Left ventricle myocardium superior (tissue), 1 donor: ENCODE measurements around the gene AOC2. TPM values are rescaled to one million over a fixed set of nuclear protein-coding genes. Genes with fewer than 3 reads are reported as not detected.

Experiments used
- ATAC-seq: fragments of 200-7000 bp; cut with Tn5 transposase; one replicate; pipeline ENCODE4 v1.9.1; 2020; ENCODE audit warnings: mild to moderate bottlenecking, moderate library complexity
- DNase-seq: peaks from one replicate; pipeline ENCODE4 v3.0.0-alpha.2; 2020
- intact Hi-C: fragments of 100-400 bp; cut with micrococcal nuclease; formaldehyde crosslinking; loops from one replicate; pipeline ENCODE4 v1.11.0; 2022
- total RNA-seq: library from RNA; stranded (reverse); fragmentation: NEBNext Ultra II Directional; extraction: Animal tissue kit (Norgen Biotek cat#: 25700); gene quantifications from one replicate; pipeline ENCODE4 v1.2.1, GENCODE V29; 2021
- donor health status: DM: no; HTN: yes; CAD: no; lungs with severe emphysema.

AOC2 gene
- total RNA-seq, 1 donor from 2014 or later: 0.40 TPM

- DNase-seq: no peak
- no peak for ATAC-seq
- intact Hi-C loops: no loop called here
Measured at GRCh38 chr17:42830971-42831370, 13.4 kb upstream of the AOC2 start.

- ATAC-seq: peak; percentile 7
- DNase-seq: no peak
- intact Hi-C loops: no loop called here
Measured at GRCh38 chr17:42832213-42832933, 12.0 kb upstream of the AOC2 start.

GRCh38 chr17:42832934-42833766 lies 11.2 kb upstream of the AOC2 start, which contains the start of gene PSME3:
Gene PSME3 (plus strand): TSS chr17:42833397. CDS start chr17:42833632, 235 bp downstream.
- peak; percentile 98 for ATAC-seq
- intact Hi-C loops: no loop called here
- peak; percentile 95 for DNase-seq

- peak; percentile 3 for ATAC-seq
- intact Hi-C loops: no loop called here
- DNase-seq: no peak
Measured at GRCh38 chr17:42833767-42834422, 10.5 kb upstream of the AOC2 start.

GRCh38 chr17:42835732-42836131 lies 8.6 kb upstream of the AOC2 start:
- DNase-seq (no peak), ATAC-seq (no peak)
- intact Hi-C loops: no loop called here

- ATAC-seq (no peak), DNase-seq (no peak)
- intact Hi-C loops: no loop called here
Measured at GRCh38 chr17:42841975-42842685, 2.2 kb upstream of the AOC2 start.

GRCh38 chr17:42843358-42843934 lies 934 bp upstream of the AOC2 start:
- DNase-seq (no peak), ATAC-seq (peak; percentile 73)
- intact Hi-C loops: no loop called here

GRCh38 chr17:42844761-42845555 lies 578 bp downstream of the AOC2 start:
- DNase-seq (no peak), ATAC-seq (no peak)
- intact Hi-C loops: loop anchor here (2.0 kb wide), 1 partner anchor 92 kb away; no protein-coding TSS in a partner anchor

- DNase-seq: no peak
- intact Hi-C loops: loop anchor here (2.0 kb wide), 1 partner anchor 91 kb away; no protein-coding TSS in a partner anchor
- no peak for ATAC-seq
Measured at GRCh38 chr17:42845556-42845917, 1.2 kb downstream of the AOC2 start.

GRCh38 chr17:42845918-42846593 lies 1.7 kb downstream of the AOC2 start:
- no peak for DNase-seq
- ATAC-seq: no peak
- intact Hi-C loops: loop anchor here (2.0 kb wide), 1 partner anchor 91 kb away; no protein-coding TSS in a partner anchor

- intact Hi-C loops: no loop called here
- no peak for DNase-seq
- peak; percentile 9 for ATAC-seq
Measured at GRCh38 chr17:42846594-42847280, 2.4 kb downstream of the AOC2 start.

- ATAC-seq (no peak), DNase-seq (no peak)
- intact Hi-C loops: no loop called here
Measured at GRCh38 chr17:42848093-42848492, 3.7 kb downstream of the AOC2 start.

- DNase-seq (no peak), ATAC-seq (no peak)
- intact Hi-C loops: no loop called here
Measured at GRCh38 chr17:42849031-42849430, 4.7 kb downstream of the AOC2 start.

GRCh38 chr17:42849451-42850181 lies 5.2 kb downstream of the AOC2 start:
- ATAC-seq (no peak), DNase-seq (no peak)
- intact Hi-C loops: no loop called here

- ATAC-seq (peak; percentile 56), DNase-seq (peak; percentile 56)
- intact Hi-C loops: no loop called here
Measured at GRCh38 chr17:42850954-42851353, 6.6 kb downstream of the AOC2 start, which contains the start of gene AOC3. Gene AOC3 (plus strand): TSS chr17:42851199. CDS start chr17:42851344, 145 bp downstream.
